CD14-positive monocyte (primary cell): ENCODE measurements around the gene DNASE1. TPM values are rescaled to one million over a fixed set of nuclear protein-coding genes. Genes with fewer than 3 reads are reported as not detected.

Source experiments
- DNase-seq, 3 donors: peaks; one replicate each; pipeline ENCODE4 v3.0.0-alpha.2; 2011 to 2022
- H2AFZ ChIP-seq: 2 replicates; pipeline ENCODE4 v1.6.0; 2012; ENCODE audit warnings: mild to moderate bottlenecking, low read depth, low read length, inconsistent platforms; ENCODE audit not compliant: insufficient read depth, poor library complexity, severe bottlenecking
- H3K27ac ChIP-seq, 2 donors: 1 replicate in 1 of 2; 2 replicates in 1 of 2; pipeline ENCODE4 v1.5.1; 2012 to 2013; ENCODE audit warnings: low read length in 2 of 2, control low read depth in 1 of 2, inconsistent platforms in 1 of 2, low read depth in 1 of 2, mild to moderate bottlenecking in 1 of 2
- H3K27me3 ChIP-seq, 2 donors: one replicate each; pipeline versions ENCODE4 v1.6.0 to v1.6.1; 2011 to 2013; ENCODE audit warnings: low read length in 2 of 2; ENCODE audit not compliant: control insufficient read depth in 2 of 2, insufficient read depth in 2 of 2
- H3K36me3 ChIP-seq, 2 donors: replicated peaks in 1 of 2; 1 replicate in 1 of 2; 2 replicates in 1 of 2; pipeline versions ENCODE4 v1.5.1 to v1.6.1; 2012 to 2013; ENCODE audit warnings: low read length in 2 of 2, control low read depth in 1 of 2, inconsistent platforms in 1 of 2, mild to moderate bottlenecking in 1 of 2; ENCODE audit not compliant: insufficient read depth in 2 of 2, control insufficient read depth in 1 of 2
- H3K4me1 ChIP-seq, 2 donors: 1 replicate in 1 of 2; 2 replicates in 1 of 2; pipeline versions ENCODE4 v1.5.1 to v1.6.1; 2012 to 2013; ENCODE audit warnings: low read length in 2 of 2, control low read depth in 1 of 2, inconsistent platforms in 1 of 2, mild to moderate bottlenecking in 1 of 2, moderate library complexity in 1 of 2; ENCODE audit not compliant: insufficient read depth in 2 of 2, control insufficient read depth in 1 of 2
- H3K4me2 ChIP-seq: replicated peaks from 2 replicates; pipeline ENCODE3; 2012; ENCODE audit warnings: low read length, moderate library complexity, mild to moderate bottlenecking; ENCODE audit not compliant: poor library complexity, severe bottlenecking; ENCODE audit errors: extremely low read depth
- H3K4me3 ChIP-seq, 3 experiments: fragments of 200-600 bp in 1 of 3; sonication (generic) in 1 of 3; replicated peaks in 1 of 3; 1 replicate in 2 of 3; 2 replicates in 1 of 3; pipeline ENCODE4 v1.5.1; 2011 to 2013; ENCODE audit warnings: low read length in 3 of 3, mild to moderate bottlenecking in 3 of 3, control low read depth in 2 of 3, low read depth in 2 of 3, inconsistent platforms in 1 of 3, moderate library complexity in 1 of 3
- H3K79me2 ChIP-seq: 2 replicates; pipeline ENCODE4 v1.6.0; 2012; ENCODE audit warnings: mild to moderate bottlenecking, control low read depth, inconsistent platforms, low read length, moderate library complexity; ENCODE audit not compliant: insufficient read depth
- H3K9ac ChIP-seq: 2 replicates; pipeline ENCODE4 v1.6.0; 2017; ENCODE audit warnings: low read length, mild to moderate bottlenecking; ENCODE audit not compliant: insufficient read depth, poor library complexity, severe bottlenecking
- H3K9me3 ChIP-seq, 2 donors: replicated peaks in 1 of 2; 1 replicate in 1 of 2; 2 replicates in 1 of 2; pipeline versions ENCODE4 v1.5.1 to v1.6.1; 2012 to 2013; ENCODE audit warnings: low read length in 2 of 2, control low read depth in 1 of 2; ENCODE audit not compliant: control insufficient read depth in 1 of 2, insufficient read depth in 1 of 2
- H4K20me1 ChIP-seq: 2 replicates; pipeline ENCODE4 v1.6.0; 2012; ENCODE audit warnings: mild to moderate bottlenecking, low read length, control low read depth, moderate library complexity; ENCODE audit not compliant: insufficient read depth
- H3K27ac Mint-ChIP-seq, 7 donors: one replicate each; pipeline ENCODE4 v1.8.0; 2020; ENCODE audit warnings: mild to moderate bottlenecking in 7 of 7, mixed read lengths in 7 of 7, moderate library complexity in 6 of 7, inconsistent platforms in 2 of 7
- H3K27me3 Mint-ChIP-seq, 3 donors: one replicate each; pipeline ENCODE4 v1.8.0; 2021 to 2022; ENCODE audit warnings: low read depth in 3 of 3, mild to moderate bottlenecking in 3 of 3, mixed read lengths in 3 of 3, moderate library complexity in 3 of 3, inconsistent platforms in 1 of 3
- H3K36me3 Mint-ChIP-seq, 2 donors: one replicate each; pipeline ENCODE4 v1.8.0; 2020; ENCODE audit warnings: mixed read lengths in 2 of 2, inconsistent platforms in 1 of 2, mild to moderate bottlenecking in 1 of 2
- H3K4me1 Mint-ChIP-seq: one replicate; pipeline ENCODE4 v1.8.0; 2020; ENCODE audit warnings: mild to moderate bottlenecking, mixed read lengths
- H3K4me3 Mint-ChIP-seq, 2 donors: one replicate each; pipeline ENCODE4 v1.8.0; 2020; ENCODE audit warnings: mild to moderate bottlenecking in 2 of 2, mixed read lengths in 2 of 2, moderate library complexity in 1 of 2
- H3K9me3 Mint-ChIP-seq, 7 donors: one replicate each; pipeline ENCODE4 v1.8.0; 2020 to 2022; ENCODE audit warnings: mixed read lengths in 7 of 7, mild to moderate bottlenecking in 6 of 7, moderate library complexity in 6 of 7, inconsistent platforms in 2 of 7
- WGBS: methylation state at CpG from one replicate; pipeline ENCODE4 v1.1.5; 2013; ENCODE audit warnings: missing lambda C conversion rate; ENCODE audit not compliant: insufficient coverage; 5-methylcytosine and 5-hydroxymethylcytosine counted together
- intact Hi-C, 2 donors: fragments of 100-400 bp; cut with micrococcal nuclease; formaldehyde crosslinking; loops; one replicate each; pipeline versions ENCODE4 v1.15.0 to v1.15.1; 2023
- polyA plus RNA-seq, 3 donors: library from polyadenylated mRNA; depleted of rRNA in 1 of 3; unstranded in 2 of 3; stranded (reverse) in 1 of 3; fragments of 300-500 nt in 2 of 3; fragments of >200 nt in 1 of 3; fragmentation: Illumina TruSeq in 2 of 3; gene quantifications; 1 replicate in 2 of 3; 2 replicates in 1 of 3; pipeline ENCODE4 v1.2.3, GENCODE V29; 2012 to 2021
- TF ChIP-seq, protein P1 (sequence below): fragments of 200-600 bp; IDR thresholded peaks from one replicate; pipeline ENCODE4 v1.8.0; 2022; ENCODE audit warnings: antibody characterized with exemption, mild to moderate bottlenecking

DNASE1 gene
- polyA plus RNA-seq, 3 donors, result 1.5 to 21.1 TPM; not detected in 1

DNA sequence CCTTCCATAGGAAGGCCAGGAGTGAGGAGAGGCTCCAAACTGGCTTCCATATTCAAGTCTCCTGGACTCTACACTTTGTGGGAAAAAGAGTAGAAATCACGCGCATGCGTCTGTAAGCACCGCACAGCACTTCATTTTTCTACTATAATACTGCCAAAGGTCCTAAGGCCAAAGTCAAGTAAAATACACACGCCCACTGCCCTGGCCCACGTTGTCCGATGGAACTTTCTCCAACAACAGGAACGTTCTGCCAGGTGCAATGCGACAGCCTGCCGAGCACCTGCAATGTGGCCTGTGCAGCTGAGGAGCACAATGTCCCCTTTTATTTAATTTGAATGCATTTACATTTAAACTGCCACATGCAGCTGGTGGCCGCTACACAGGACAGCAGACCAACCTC, 23.5 kb downstream of the DNASE1 start:
- no peaks in the 10 kb centered on the region for H3K4me1 ChIP-seq
- no peaks in the 10 kb centered on the region for H3K27me3 ChIP-seq
- peaks cover 46 to 73% of the 10 kb centered on the region in 2 donors for H3K36me3 ChIP-seq
- no peaks in the 10 kb centered on the region for H3K27me3 Mint-ChIP-seq
- no CpG with 5 or more reads among the region's 11 CpGs for WGBS
- H3K4me3 ChIP-seq, result no peak overlapping the region
- no peak for DNase-seq
- TF ChIP-seq, protein P1, sequence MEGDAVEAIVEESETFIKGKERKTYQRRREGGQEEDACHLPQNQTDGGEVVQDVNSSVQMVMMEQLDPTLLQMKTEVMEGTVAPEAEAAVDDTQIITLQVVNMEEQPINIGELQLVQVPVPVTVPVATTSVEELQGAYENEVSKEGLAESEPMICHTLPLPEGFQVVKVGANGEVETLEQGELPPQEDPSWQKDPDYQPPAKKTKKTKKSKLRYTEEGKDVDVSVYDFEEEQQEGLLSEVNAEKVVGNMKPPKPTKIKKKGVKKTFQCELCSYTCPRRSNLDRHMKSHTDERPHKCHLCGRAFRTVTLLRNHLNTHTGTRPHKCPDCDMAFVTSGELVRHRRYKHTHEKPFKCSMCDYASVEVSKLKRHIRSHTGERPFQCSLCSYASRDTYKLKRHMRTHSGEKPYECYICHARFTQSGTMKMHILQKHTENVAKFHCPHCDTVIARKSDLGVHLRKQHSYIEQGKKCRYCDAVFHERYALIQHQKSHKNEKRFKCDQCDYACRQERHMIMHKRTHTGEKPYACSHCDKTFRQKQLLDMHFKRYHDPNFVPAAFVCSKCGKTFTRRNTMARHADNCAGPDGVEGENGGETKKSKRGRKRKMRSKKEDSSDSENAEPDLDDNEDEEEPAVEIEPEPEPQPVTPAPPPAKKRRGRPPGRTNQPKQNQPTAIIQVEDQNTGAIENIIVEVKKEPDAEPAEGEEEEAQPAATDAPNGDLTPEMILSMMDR, result no peak
- no peak overlapping the region for H3K4me2 ChIP-seq
- peaks cover 3% of the 10 kb centered on the region for H3K4me1 Mint-ChIP-seq
- H2AFZ ChIP-seq, result no peak overlapping the region
- H3K9me3 ChIP-seq, result no peaks in the 10 kb centered on the region
- H3K4me3 Mint-ChIP-seq, result no peak overlapping the region
- H3K27ac ChIP-seq, result no peak overlapping the region
- intact Hi-C loops, result no loop called here
- H3K36me3 Mint-ChIP-seq, result peaks cover 57 to 81% of the 10 kb centered on the region in 2 donors
- H4K20me1 ChIP-seq, result no peaks in the 10 kb centered on the region
- H3K9me3 Mint-ChIP-seq, result peaks cover 0 to 2% (median 0%) of the 10 kb centered on the region in 7 donors
- H3K9ac ChIP-seq, result no peak overlapping the region
- H3K79me2 ChIP-seq, result no peaks in the 10 kb centered on the region
- peak overlapping the region in 1 of 7 donors; percentile 35 for H3K27ac Mint-ChIP-seq

DNA sequence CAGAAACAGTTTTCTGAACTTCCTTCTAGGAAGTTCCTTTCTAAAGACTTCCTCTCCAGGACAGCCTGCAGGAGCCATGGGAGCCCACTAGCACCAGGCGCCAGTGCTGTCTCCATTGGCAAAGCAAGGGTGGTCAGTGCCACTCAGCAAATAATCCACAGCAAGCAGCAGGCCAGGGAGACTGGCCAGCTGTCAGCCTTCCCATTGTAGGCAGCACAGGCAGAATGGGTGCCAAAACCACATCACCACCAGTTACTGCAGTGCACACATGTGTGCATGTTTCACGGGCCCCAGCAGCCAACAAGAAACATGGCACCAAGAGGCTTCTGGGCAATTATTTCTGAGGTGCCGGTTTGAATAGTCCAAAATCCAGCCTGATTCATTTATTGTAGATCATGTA, 26.7 kb downstream of the DNASE1 start:
- no peak overlapping the region for H3K9ac ChIP-seq
- no peaks in the 10 kb centered on the region for H4K20me1 ChIP-seq
- H3K79me2 ChIP-seq, result no peaks in the 10 kb centered on the region
- Mint-ChIP-seq H3K4me1 (peaks cover 3% of the 10 kb centered on the region), H3K4me3 (no peak overlapping the region), H3K9me3 (peaks cover 0 to 2% (median 0%) of the 10 kb centered on the region in 7 donors), H3K27ac (no peak overlapping the region), H3K27me3 (peaks cover 0 to 2% (median 0%) of the 10 kb centered on the region in 3 donors), H3K36me3 (peaks cover 50 to 77% of the 10 kb centered on the region in 2 donors)
- WGBS, result 100% methylated on average over 1 of the region's 3 CpGs
- H3K27ac ChIP-seq, result no peak overlapping the region
- H3K27me3 ChIP-seq, result no peaks in the 10 kb centered on the region
- no peak for DNase-seq
- H3K4me1 ChIP-seq, result no peaks in the 10 kb centered on the region
- peaks cover 44 to 62% of the 10 kb centered on the region in 2 donors for H3K36me3 ChIP-seq
- no peak overlapping the region for H3K4me2 ChIP-seq
- H3K9me3 ChIP-seq, result no peaks in the 10 kb centered on the region
- no peak overlapping the region for H2AFZ ChIP-seq
- TF ChIP-seq, protein P1, result no peak
- intact Hi-C loops, result no loop called here
- H3K4me3 ChIP-seq, result no peak overlapping the region
